AG08396 (cell line): ENCODE measurements around the gene HEY2.
"Not testable (repeated sequence)": the region's sequence is repeated elsewhere in the genome, so short reads cannot be mapped to it uniquely, and the experiment has no call there.

Source experiments
- DNase-seq: peaks from one replicate; pipeline ENCODE4 v3.0.0; 2012; ENCODE audit warnings: low spot score, mixed read lengths

The HEY2 gene

GRCh38 chr6:125749173-125749864, at the start of gene HEY2:
HEY2 (plus strand) TSS chr6:125749632; CDS start chr6:125749777, 145 bp downstream.
- peak; percentile 99 for DNase-seq

GRCh38 chr6:125700581-125701353, 48.7 kb upstream of the HEY2 start:
- no peak for DNase-seq

GRCh38 chr6:125701354-125701668, 48.1 kb upstream of the HEY2 start:
- no peak for DNase-seq

- not testable (repeated sequence) for DNase-seq
These were observed 45.5 kb upstream of the HEY2 start for GRCh38 chr6:125703882-125704281.

- no peak for DNase-seq
These were observed 41.7 kb upstream of the HEY2 start for GRCh38 chr6:125707615-125708243.

- DNase-seq, result no peak
These were observed 38.3 kb upstream of the HEY2 start for GRCh38 chr6:125711013-125711675.

GRCh38 chr6:125714441-125715090, 34.9 kb upstream of the HEY2 start:
- DNase-seq, result no peak

GRCh38 chr6:125717120-125717731, 32.2 kb upstream of the HEY2 start:
- no peak for DNase-seq

- DNase-seq, result no peak
These were observed 31.3 kb upstream of the HEY2 start for GRCh38 chr6:125718109-125718508.

GRCh38 chr6:125722886-125723285, 26.5 kb upstream of the HEY2 start:
- DNase-seq, result no peak

GRCh38 chr6:125727216-125727615, 22.2 kb upstream of the HEY2 start:
- no peak for DNase-seq

- no peak for DNase-seq
These were observed 20.7 kb upstream of the HEY2 start for GRCh38 chr6:125728739-125729138.

GRCh38 chr6:125729983-125730382, 19.4 kb upstream of the HEY2 start:
- no peak for DNase-seq

- no peak for DNase-seq
These were observed 17.0 kb upstream of the HEY2 start for GRCh38 chr6:125732398-125732797.

- DNase-seq, result no peak
These were observed 15.7 kb upstream of the HEY2 start for GRCh38 chr6:125733516-125734300.

- no peak for DNase-seq
These were observed 11.2 kb upstream of the HEY2 start for GRCh38 chr6:125738276-125738675.

GRCh38 chr6:125739364-125739763, 10.1 kb upstream of the HEY2 start:
- no peak for DNase-seq

GRCh38 chr6:125741336-125741735, 8.1 kb upstream of the HEY2 start:
- no peak for DNase-seq

GRCh38 chr6:125742024-125742423, 7.4 kb upstream of the HEY2 start:
- no peak for DNase-seq

GRCh38 chr6:125742464-125743120, 6.8 kb upstream of the HEY2 start:
- DNase-seq, result no peak
